DMS53 treated with DMSO at 0.1 percent for 48 hours (cell line): ENCODE results near the gene SPC24.
A peak's percentile ranks its signal among the peaks of the same experiment; 100 is the strongest.
"Not testable (repeated sequence)": the region's sequence is repeated elsewhere in the genome, so short reads cannot be mapped to it uniquely, and the experiment has no call there.

ENCODE experiments used
- DNase-seq: peaks from one replicate; lab custom pipeline; 2025; ENCODE audit not compliant: unreplicated experiment; lab: John Stamatoyannopoulos, UW

The SPC24 gene

GRCh38 chr19:11166281-11167142 is 10.9 kb upstream of the SPC24 start:
- DNase-seq, result no peak

GRCh38 chr19:11165486-11166030 is 10.0 kb upstream of the SPC24 start:
- DNase-seq, result no peak

GRCh38 chr19:11164879-11165406 is 9.4 kb upstream of the SPC24 start:
- no peak for DNase-seq

- no peak for DNase-seq
Measured at GRCh38 chr19:11164296-11164695, 8.7 kb upstream of the SPC24 start.

- DNase-seq, result not testable (repeated sequence)
Measured at GRCh38 chr19:11160440-11160768, 4.8 kb upstream of the SPC24 start.

GRCh38 chr19:11159598-11160439 is 4.2 kb upstream of the SPC24 start:
- no peak for DNase-seq

GRCh38 chr19:11154683-11155047 is 917 bp downstream of the SPC24 start:
- no peak for DNase-seq

GRCh38 chr19:11152318-11153062 is 3.1 kb downstream of the SPC24 start:
- DNase-seq, result no peak

- no peak for DNase-seq
Measured at GRCh38 chr19:11151181-11151580, 4.4 kb downstream of the SPC24 start.

- DNase-seq, result no peak
Measured at GRCh38 chr19:11148001-11148400, 7.6 kb downstream of the SPC24 start.

GRCh38 chr19:11145536-11145924 is 10.1 kb downstream of the SPC24 start:
- no peak for DNase-seq

- peak; percentile 58 for DNase-seq
Measured at GRCh38 chr19:11142528-11143171, 12.9 kb downstream of the SPC24 start.

GRCh38 chr19:11141937-11142527 is 13.6 kb downstream of the SPC24 start:
- DNase-seq, result peak; percentile 11

- no peak for DNase-seq
Measured at GRCh38 chr19:11140896-11141295, 14.7 kb downstream of the SPC24 start.

GRCh38 chr19:11140023-11140538 is 15.5 kb downstream of the SPC24 start:
- not testable (repeated sequence) for DNase-seq

- peak; percentile 53 for DNase-seq
Measured at GRCh38 chr19:11138601-11139300, 16.8 kb downstream of the SPC24 start.

- DNase-seq, result peak; percentile 47
Measured at GRCh38 chr19:11137542-11138384, 17.8 kb downstream of the SPC24 start.

- no peak for DNase-seq
Measured at GRCh38 chr19:11136400-11137101, 19.0 kb downstream of the SPC24 start.
